Stimulated activated CD8-positive, alpha-beta memory T cell treated with anti-CD3 and anti-CD28 coated beads, Interleukin-12 subunit alpha, Interleukin-12 subunit beta, amount 100 ng/mL, for 4 hours (primary cell): ENCODE measurements around the gene SLC22A3.
"Not testable (repeated sequence)": the region's sequence is repeated elsewhere in the genome, so short reads cannot be mapped to it uniquely, and the experiment has no call there.

Experiments
- DNase-seq: peaks from one replicate; pipeline ENCODE4 v3.0.0-alpha.2; 2020; ENCODE audit warnings: low read depth

SLC22A3 gene

GRCh38 chr6:160336200-160336599 lies 12.0 kb upstream of the SLC22A3 start:
- no peak for DNase-seq

GRCh38 chr6:160337301-160337700 lies 10.9 kb upstream of the SLC22A3 start:
- no peak for DNase-seq

- no peak for DNase-seq
These were observed 10.2 kb upstream of the SLC22A3 start for GRCh38 chr6:160337991-160338390.

GRCh38 chr6:160343144-160343543 lies 5.0 kb upstream of the SLC22A3 start:
- no peak for DNase-seq

- DNase-seq = no peak
These were observed 3.9 kb upstream of the SLC22A3 start for GRCh38 chr6:160344271-160344670.

GRCh38 chr6:160347259-160348222 lies 637 bp upstream of the SLC22A3 start:
- no peak for DNase-seq

- no peak for DNase-seq
These were observed 853 bp downstream of the SLC22A3 start for GRCh38 chr6:160349020-160349441.

- no peak for DNase-seq
These were observed 1.7 kb downstream of the SLC22A3 start for GRCh38 chr6:160349814-160350350.

- DNase-seq = no peak
These were observed 5.8 kb downstream of the SLC22A3 start for GRCh38 chr6:160353950-160354496.

GRCh38 chr6:160355001-160355400 lies 6.8 kb downstream of the SLC22A3 start:
- DNase-seq = no peak

GRCh38 chr6:160356074-160356744 lies 8.0 kb downstream of the SLC22A3 start:
- no peak for DNase-seq

GRCh38 chr6:160357088-160357487 lies 8.9 kb downstream of the SLC22A3 start:
- DNase-seq = no peak

GRCh38 chr6:160358225-160359119 lies 10.3 kb downstream of the SLC22A3 start:
- DNase-seq = no peak

- no peak for DNase-seq
These were observed 12.8 kb downstream of the SLC22A3 start for GRCh38 chr6:160360955-160361354.

GRCh38 chr6:160362556-160362955 lies 14.4 kb downstream of the SLC22A3 start:
- no peak for DNase-seq

GRCh38 chr6:160363016-160363996 lies 15.1 kb downstream of the SLC22A3 start:
- DNase-seq = no peak

- DNase-seq = no peak
These were observed 16.9 kb downstream of the SLC22A3 start for GRCh38 chr6:160365117-160365516.

- DNase-seq = no peak
These were observed 19.8 kb downstream of the SLC22A3 start for GRCh38 chr6:160367798-160368547.

GRCh38 chr6:160368670-160369069 lies 20.5 kb downstream of the SLC22A3 start:
- no peak for DNase-seq

- not testable (repeated sequence) for DNase-seq
These were observed 25.4 kb downstream of the SLC22A3 start for GRCh38 chr6:160373601-160374000.
